NB4 (cell line): ENCODE data around the gene FRMD1.

ENCODE experiments used
- MYC ChIP-seq: IDR thresholded peaks from 2 replicates; pipeline ENCODE4 v1.6.1; 2011; ENCODE audit warnings: low read depth, low read length
- POLR2A ChIP-seq: IDR thresholded peaks from 2 replicates; pipeline ENCODE4 v1.6.1; 2011; ENCODE audit warnings: mild to moderate bottlenecking; ENCODE audit not compliant: insufficient read length; ENCODE audit errors: extremely low read depth
- TF ChIP-seq, protein P1 (sequence below): IDR thresholded peaks from one replicate; pipeline ENCODE4 v1.5.1; 2012; ENCODE audit warnings: low read depth, low read length

DNA sequence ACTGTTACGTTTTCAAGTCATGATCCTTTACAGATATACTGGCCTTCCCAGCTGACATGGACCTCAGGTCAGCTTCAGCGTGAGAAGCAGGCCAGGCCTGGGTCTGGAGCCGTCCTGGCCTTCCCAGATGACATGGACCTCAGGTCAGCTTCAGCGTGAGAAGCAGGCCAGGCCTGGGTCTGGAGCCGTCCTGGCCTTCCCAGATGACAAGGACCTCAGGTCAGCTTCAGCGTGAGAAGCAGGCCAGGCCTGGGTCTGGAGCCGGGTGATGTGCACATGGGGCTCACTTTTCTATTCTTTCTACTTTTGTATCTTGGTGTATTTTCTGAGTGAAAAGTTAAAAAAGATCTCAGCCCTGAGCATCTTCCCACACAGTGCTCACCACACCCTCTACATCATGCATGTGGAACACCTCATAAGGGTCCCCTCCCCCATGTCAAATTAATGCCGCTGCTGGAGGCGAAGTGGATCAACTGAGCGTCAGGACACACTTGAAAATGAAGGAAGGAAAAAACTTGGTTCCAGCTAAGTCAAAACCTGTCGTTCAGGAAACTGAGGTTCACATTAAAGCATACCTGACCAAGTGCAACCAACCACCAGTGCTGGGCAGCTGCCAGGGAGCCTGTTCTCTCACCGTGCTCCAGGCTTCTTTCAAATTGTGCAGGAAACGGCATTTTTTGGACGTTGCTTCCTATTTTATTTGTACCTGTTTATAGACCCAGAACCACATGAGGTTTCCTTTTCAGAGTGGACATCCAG is 49.4 kb downstream of the FRMD1 start:
- TF ChIP-seq, protein P1, sequence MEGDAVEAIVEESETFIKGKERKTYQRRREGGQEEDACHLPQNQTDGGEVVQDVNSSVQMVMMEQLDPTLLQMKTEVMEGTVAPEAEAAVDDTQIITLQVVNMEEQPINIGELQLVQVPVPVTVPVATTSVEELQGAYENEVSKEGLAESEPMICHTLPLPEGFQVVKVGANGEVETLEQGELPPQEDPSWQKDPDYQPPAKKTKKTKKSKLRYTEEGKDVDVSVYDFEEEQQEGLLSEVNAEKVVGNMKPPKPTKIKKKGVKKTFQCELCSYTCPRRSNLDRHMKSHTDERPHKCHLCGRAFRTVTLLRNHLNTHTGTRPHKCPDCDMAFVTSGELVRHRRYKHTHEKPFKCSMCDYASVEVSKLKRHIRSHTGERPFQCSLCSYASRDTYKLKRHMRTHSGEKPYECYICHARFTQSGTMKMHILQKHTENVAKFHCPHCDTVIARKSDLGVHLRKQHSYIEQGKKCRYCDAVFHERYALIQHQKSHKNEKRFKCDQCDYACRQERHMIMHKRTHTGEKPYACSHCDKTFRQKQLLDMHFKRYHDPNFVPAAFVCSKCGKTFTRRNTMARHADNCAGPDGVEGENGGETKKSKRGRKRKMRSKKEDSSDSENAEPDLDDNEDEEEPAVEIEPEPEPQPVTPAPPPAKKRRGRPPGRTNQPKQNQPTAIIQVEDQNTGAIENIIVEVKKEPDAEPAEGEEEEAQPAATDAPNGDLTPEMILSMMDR = no peak
- TF ChIP-seq MYC (no peak), POLR2A (no peak)
